Lower lobe of right lung (tissue), 2 donors: ENCODE data around the gene CAMSAP1. TPM values are rescaled to one million over a fixed set of nuclear protein-coding genes. Genes with fewer than 3 reads are reported as not detected.

Source experiments
- ATAC-seq, 2 donors: fragments of 200-7000 bp; cut with Tn5 transposase; one replicate each; pipeline ENCODE4 v1.9.1; 2020 to 2022; ENCODE audit warnings: mild to moderate bottlenecking in 2 of 2, moderate library complexity in 2 of 2
- DNase-seq: peaks from one replicate; pipeline ENCODE4 v3.0.0-alpha.2; 2020
- H3K27ac ChIP-seq: fragments of 200-600 bp; one replicate; pipeline ENCODE4 v1.8.0; 2022
- H3K27me3 ChIP-seq: fragments of 200-600 bp; one replicate; pipeline ENCODE4 v1.8.0; 2022; ENCODE audit warnings: low read depth
- H3K36me3 ChIP-seq: fragments of 200-600 bp; one replicate; pipeline ENCODE4 v1.8.0; 2022; ENCODE audit warnings: mild to moderate bottlenecking
- H3K4me1 ChIP-seq: fragments of 200-600 bp; one replicate; pipeline ENCODE4 v1.8.0; 2022
- H3K4me3 ChIP-seq: fragments of 200-600 bp; one replicate; pipeline ENCODE4 v1.8.0; 2022; ENCODE audit warnings: mild to moderate bottlenecking
- H3K9me3 ChIP-seq: fragments of 200-600 bp; one replicate; pipeline ENCODE4 v1.8.0; 2022
- intact Hi-C: fragments of 100-400 bp; cut with DNase I; formaldehyde crosslinking; loops from one replicate; pipeline ENCODE4 v1.11.0; 2022
- total RNA-seq: library from RNA; stranded (reverse); fragmentation: NEBNext Ultra II Directional; extraction: Animal tissue kit (Norgen Biotek cat#: 25700); gene quantifications from one replicate; pipeline ENCODE4 v1.2.1, GENCODE V29; 2021
- TF ChIP-seq, protein P1 (sequence below): fragments of 200-600 bp; IDR thresholded peaks from one replicate; pipeline ENCODE4 v1.8.0; 2022; ENCODE audit warnings: antibody characterized with exemption, mild to moderate bottlenecking
- donor health status: DM: no; HTN: yes; CAD: no; lungs with severe emphysema.

The CAMSAP1 gene
- total RNA-seq, 1 donor from 2014 or later = 34.4 TPM

DNA sequence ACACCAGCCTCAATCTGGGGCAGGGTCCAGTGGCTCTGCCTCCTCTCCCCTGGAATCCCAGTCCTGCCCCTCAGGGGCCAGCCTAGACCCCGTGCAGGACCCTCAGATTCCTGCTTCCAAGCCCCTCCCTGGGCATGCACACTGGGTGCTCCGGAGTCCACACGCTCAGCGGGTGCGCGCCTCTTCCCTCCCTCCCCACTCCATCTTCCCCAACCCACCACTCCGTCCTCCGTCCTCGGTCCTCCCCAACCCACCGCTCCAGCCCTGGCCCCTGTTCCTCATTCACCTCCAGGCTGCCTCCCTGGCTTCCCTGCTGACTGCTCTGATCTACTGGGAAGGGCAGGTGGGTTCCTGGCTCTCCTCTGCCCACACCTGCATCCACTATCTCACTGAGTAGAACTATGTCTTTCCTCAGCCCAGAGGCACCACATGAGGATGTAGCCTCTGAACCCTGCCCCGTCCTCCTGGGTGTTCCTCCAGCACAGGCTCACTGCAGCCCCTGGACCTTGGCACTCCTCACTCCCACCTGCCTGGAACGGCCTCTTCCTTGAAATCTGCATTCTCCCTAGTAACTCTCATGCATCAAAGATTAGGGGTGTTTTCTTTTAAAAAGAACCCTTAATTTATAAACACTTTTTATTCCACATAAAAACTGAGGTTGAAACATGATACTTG, 92.8 kb downstream of the CAMSAP1 start:
- no peaks in the 10 kb centered on the region for H3K9me3 ChIP-seq
- H3K27me3 ChIP-seq = no peaks in the 10 kb centered on the region
- intact Hi-C loops = no loop called here
- H3K4me1 ChIP-seq = no peaks in the 10 kb centered on the region
- TF ChIP-seq, protein P1, sequence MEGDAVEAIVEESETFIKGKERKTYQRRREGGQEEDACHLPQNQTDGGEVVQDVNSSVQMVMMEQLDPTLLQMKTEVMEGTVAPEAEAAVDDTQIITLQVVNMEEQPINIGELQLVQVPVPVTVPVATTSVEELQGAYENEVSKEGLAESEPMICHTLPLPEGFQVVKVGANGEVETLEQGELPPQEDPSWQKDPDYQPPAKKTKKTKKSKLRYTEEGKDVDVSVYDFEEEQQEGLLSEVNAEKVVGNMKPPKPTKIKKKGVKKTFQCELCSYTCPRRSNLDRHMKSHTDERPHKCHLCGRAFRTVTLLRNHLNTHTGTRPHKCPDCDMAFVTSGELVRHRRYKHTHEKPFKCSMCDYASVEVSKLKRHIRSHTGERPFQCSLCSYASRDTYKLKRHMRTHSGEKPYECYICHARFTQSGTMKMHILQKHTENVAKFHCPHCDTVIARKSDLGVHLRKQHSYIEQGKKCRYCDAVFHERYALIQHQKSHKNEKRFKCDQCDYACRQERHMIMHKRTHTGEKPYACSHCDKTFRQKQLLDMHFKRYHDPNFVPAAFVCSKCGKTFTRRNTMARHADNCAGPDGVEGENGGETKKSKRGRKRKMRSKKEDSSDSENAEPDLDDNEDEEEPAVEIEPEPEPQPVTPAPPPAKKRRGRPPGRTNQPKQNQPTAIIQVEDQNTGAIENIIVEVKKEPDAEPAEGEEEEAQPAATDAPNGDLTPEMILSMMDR = no peak
- no peak overlapping the region for H3K4me3 ChIP-seq
- DNase-seq = no peak
- H3K27ac ChIP-seq = no peak overlapping the region
- ATAC-seq = no peak
- H3K36me3 ChIP-seq = peaks cover 99% of the 10 kb centered on the region

DNA sequence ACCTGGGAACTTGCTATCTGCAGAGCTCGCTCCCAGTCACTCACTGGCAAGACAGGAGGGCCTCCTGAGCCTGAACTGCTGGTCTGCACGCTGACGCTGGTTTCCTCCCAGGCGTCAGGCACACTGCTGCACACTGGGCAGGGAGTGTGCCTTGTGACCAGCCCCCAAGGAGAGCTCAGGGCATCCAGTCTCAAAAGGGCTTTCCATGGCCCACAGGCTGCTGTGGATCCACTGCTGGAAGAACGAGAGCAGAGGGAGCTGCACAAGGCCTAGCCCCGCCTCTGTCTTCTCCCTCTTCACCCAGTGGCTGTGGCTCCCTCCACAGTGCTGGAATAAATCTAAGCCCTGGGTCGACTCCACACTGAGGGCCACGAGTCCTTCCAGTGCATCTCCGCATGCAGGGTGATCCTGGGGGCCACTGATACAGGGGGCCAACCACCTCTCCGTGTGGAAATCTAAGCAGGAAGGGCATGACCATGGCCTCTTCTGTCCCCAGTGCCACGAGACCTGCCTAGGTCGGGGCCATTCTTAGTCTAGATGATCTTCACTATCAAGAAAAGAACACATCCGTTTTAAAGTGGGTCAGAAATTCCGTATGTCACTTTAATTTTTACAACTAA, 93.6 kb downstream of the CAMSAP1 start:
- no peak for ATAC-seq
- TF ChIP-seq, protein P1 = no peak
- Histone ChIP-seq H3K27ac (no peak overlapping the region), H3K27me3 (no peaks in the 10 kb centered on the region), H3K36me3 (peaks cover 96% of the 10 kb centered on the region), H3K4me3 (no peak overlapping the region), H3K9me3 (no peaks in the 10 kb centered on the region), H3K4me1 (no peaks in the 10 kb centered on the region)
- no peak for DNase-seq
- intact Hi-C loops = no loop called here

GRCh38 chr9:135812961-135813360, 94.4 kb downstream of the CAMSAP1 start:
- Histone ChIP-seq H3K27me3 (no peaks in the 10 kb centered on the region), H3K9me3 (no peaks in the 10 kb centered on the region), H3K27ac (no peak overlapping the region), H3K4me3 (no peak overlapping the region), H3K36me3 (peaks cover 88% of the 10 kb centered on the region), H3K4me1 (no peaks in the 10 kb centered on the region)
- DNase-seq = no peak
- TF ChIP-seq, protein P1 = no peak
- no peak for ATAC-seq
- intact Hi-C loops = no loop called here

DNA sequence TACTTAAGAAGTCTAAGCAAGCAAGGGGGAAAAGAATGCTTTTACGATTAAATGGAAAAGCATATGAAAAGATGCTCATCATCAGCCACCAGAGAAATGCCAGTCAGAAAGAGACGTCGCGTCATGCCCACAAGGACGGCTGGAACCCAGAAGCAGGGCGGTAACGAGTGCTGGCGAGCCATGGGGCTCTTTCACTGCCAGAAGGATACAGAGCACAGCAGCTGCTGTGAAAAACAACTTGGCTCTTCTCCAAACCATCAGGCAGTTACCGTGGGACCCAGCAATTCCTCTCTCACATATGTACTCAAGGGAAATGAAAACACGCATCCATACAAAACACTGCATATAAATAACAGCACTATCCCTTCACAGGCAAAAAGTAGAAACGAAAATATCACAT, 95.5 kb downstream of the CAMSAP1 start:
- no peaks in the 10 kb centered on the region for H3K4me1 ChIP-seq
- H3K4me3 ChIP-seq = no peak overlapping the region
- no peaks in the 10 kb centered on the region for H3K9me3 ChIP-seq
- no peak overlapping the region for H3K27ac ChIP-seq
- ATAC-seq (no peak), DNase-seq (no peak)
- peaks cover 77% of the 10 kb centered on the region for H3K36me3 ChIP-seq
- intact Hi-C loops = no loop called here
- TF ChIP-seq, protein P1 = no peak
- no peaks in the 10 kb centered on the region for H3K27me3 ChIP-seq

DNA sequence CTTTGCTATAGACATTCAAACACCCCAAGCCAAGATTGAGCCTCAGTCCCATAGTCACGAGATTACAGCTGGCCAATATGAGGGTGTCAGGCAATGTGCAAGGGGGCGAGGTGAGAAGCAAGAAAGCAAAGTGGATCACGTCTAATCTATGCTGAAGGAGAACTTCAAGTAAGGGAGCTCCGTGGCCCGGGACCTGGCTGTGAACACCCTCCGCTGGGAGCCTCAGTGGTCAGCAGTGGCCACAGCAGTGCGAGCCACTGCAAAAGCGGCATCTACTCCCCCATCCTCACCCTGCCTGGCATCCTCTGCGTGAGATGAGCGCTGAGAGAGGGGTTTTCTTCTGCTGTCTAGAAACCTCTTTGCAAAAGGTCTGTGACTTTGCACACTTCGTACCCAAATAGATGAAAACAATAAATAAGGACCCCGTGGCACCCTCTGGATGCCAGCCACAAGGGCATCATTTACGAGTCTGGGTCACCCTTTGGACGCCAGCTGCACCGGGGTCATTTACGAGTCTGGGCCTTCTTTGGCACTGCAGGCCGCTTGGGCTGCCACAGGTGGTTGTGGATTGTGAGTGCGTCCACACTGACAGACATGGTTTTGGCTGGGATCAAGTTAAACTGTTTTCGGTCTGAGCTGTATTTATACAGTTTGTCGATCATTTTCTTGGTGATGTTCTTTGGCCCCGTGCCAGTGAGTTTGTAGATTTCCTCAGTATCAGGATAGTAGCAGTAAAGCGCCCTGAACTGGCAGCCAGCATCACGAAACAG, 96.4 kb downstream of the CAMSAP1 start:
- no peak overlapping the region for H3K27ac ChIP-seq
- no peaks in the 10 kb centered on the region for H3K9me3 ChIP-seq
- H3K4me1 ChIP-seq = no peaks in the 10 kb centered on the region
- ATAC-seq = no peak
- peaks cover 69% of the 10 kb centered on the region for H3K36me3 ChIP-seq
- H3K27me3 ChIP-seq = no peaks in the 10 kb centered on the region
- intact Hi-C loops = no loop called here
- DNase-seq = peak; percentile 41
- no peak overlapping the region for H3K4me3 ChIP-seq
- TF ChIP-seq, protein P1 = no peak
